H9 (cell line): ENCODE data around the gene ABHD4. TPM values are rescaled to one million over a fixed set of nuclear protein-coding genes. Genes with fewer than 3 reads are reported as not detected.

Source experiments
- DNase-seq: peaks from one replicate; pipeline ENCODE4 v3.0.0-alpha.2; 2017
- H2AFZ ChIP-seq: one replicate; pipeline ENCODE4 v1.6.1; 2013; ENCODE audit warnings: mild to moderate bottlenecking, low read length, control low read depth, moderate library complexity
- H2AK5ac ChIP-seq: 2 replicates; pipeline ENCODE4 v1.6.1; 2013; ENCODE audit warnings: low read length, control low read depth, mixed read lengths; ENCODE audit not compliant: insufficient read length
- H2BK120ac ChIP-seq: one replicate; pipeline ENCODE4 v1.6.1; 2013; ENCODE audit warnings: low read depth, mild to moderate bottlenecking, low read length, control low read depth, inconsistent platforms; ENCODE audit not compliant: poor library complexity, severe bottlenecking
- H2BK12ac ChIP-seq: 2 replicates; pipeline ENCODE4 v1.6.1; 2013; ENCODE audit warnings: low read length, control low read depth, mixed read lengths, low read depth; ENCODE audit not compliant: insufficient read length
- H2BK15ac ChIP-seq: 2 replicates; pipeline ENCODE4 v1.6.1; 2013; ENCODE audit warnings: low read depth, low read length, control low read depth
- H2BK20ac ChIP-seq: one replicate; pipeline ENCODE4 v1.6.1; 2013; ENCODE audit warnings: low read depth, mild to moderate bottlenecking, low read length, control low read depth, inconsistent platforms; ENCODE audit not compliant: poor library complexity, severe bottlenecking
- H2BK5ac ChIP-seq: 2 replicates; pipeline ENCODE4 v1.6.1; 2013; ENCODE audit warnings: low read length, control low read depth, mixed read lengths; ENCODE audit not compliant: insufficient read length
- H3K14ac ChIP-seq: 2 replicates; pipeline ENCODE4 v1.6.1; 2013; ENCODE audit warnings: low read length, control low read depth; ENCODE audit not compliant: insufficient read depth
- H3K18ac ChIP-seq: 2 replicates; pipeline ENCODE4 v1.6.1; 2013; ENCODE audit warnings: low read depth, mild to moderate bottlenecking, mixed read lengths, low read length, control low read depth; ENCODE audit not compliant: insufficient read length
- H3K23ac ChIP-seq: 2 replicates; pipeline ENCODE4 v1.6.1; 2013; ENCODE audit warnings: low read length, control low read depth, mixed read lengths, low read depth; ENCODE audit not compliant: insufficient read length
- H3K23me2 ChIP-seq: 2 replicates; pipeline ENCODE4 v1.6.1; 2013; ENCODE audit warnings: low read depth, mild to moderate bottlenecking, mixed read lengths, low read length, control low read depth; ENCODE audit not compliant: insufficient read length, poor library complexity, severe bottlenecking
- H3K27ac ChIP-seq: 2 replicates; pipeline ENCODE4 v1.5.1; 2013; ENCODE audit warnings: low read length, control low read depth, mixed read lengths, low read depth; ENCODE audit not compliant: insufficient read length
- H3K27me3 ChIP-seq: 2 replicates; pipeline ENCODE4 v1.6.1; 2013; ENCODE audit warnings: low read length, control low read depth, inconsistent platforms; ENCODE audit not compliant: insufficient read depth
- H3K4ac ChIP-seq: 2 replicates; pipeline ENCODE4 v1.6.1; 2013; ENCODE audit warnings: low read depth, mild to moderate bottlenecking, control low read depth, inconsistent platforms, low read length, moderate library complexity
- H3K4me1 ChIP-seq: 2 replicates; pipeline ENCODE4 v1.6.1; 2013; ENCODE audit warnings: low read length, control low read depth, inconsistent platforms; ENCODE audit not compliant: insufficient read depth
- H3K4me2 ChIP-seq: 2 replicates; pipeline ENCODE4 v1.6.1; 2013; ENCODE audit warnings: low read length, control low read depth, mixed read lengths; ENCODE audit not compliant: insufficient read length, insufficient read depth
- H3K56ac ChIP-seq: 2 replicates; pipeline ENCODE4 v1.6.1; 2013; ENCODE audit warnings: low read depth, mild to moderate bottlenecking, mixed read lengths, low read length, control low read depth; ENCODE audit not compliant: insufficient read length
- H3K79me1 ChIP-seq: 2 replicates; pipeline ENCODE4 v1.6.1; 2013; ENCODE audit warnings: low read depth, mild to moderate bottlenecking, moderate library complexity, low read length, control low read depth, inconsistent platforms; ENCODE audit not compliant: insufficient read depth, poor library complexity, severe bottlenecking
- H3K79me2 ChIP-seq: 2 replicates; pipeline ENCODE4 v1.6.1; 2013; ENCODE audit warnings: low read length, control low read depth, inconsistent platforms; ENCODE audit not compliant: insufficient read depth
- H3K9ac ChIP-seq: 2 replicates; pipeline ENCODE4 v1.6.1; 2013; ENCODE audit warnings: low read length, control low read depth, mixed read lengths; ENCODE audit not compliant: insufficient read length; ENCODE audit errors: extremely low read depth
- H3K9me3 ChIP-seq: one replicate; pipeline ENCODE4 v1.6.1; 2013; ENCODE audit warnings: low read depth, low read length, inconsistent platforms; ENCODE audit not compliant: control insufficient read depth
- H3T11ph ChIP-seq: one replicate; pipeline ENCODE4 v1.6.1; 2013; ENCODE audit warnings: mild to moderate bottlenecking, low read length, control low read depth, inconsistent platforms
- H4K20me1 ChIP-seq: one replicate; pipeline ENCODE4 v1.6.1; 2013; ENCODE audit not compliant: control insufficient read depth, insufficient read length, insufficient read depth
- H4K5ac ChIP-seq: 2 replicates; pipeline ENCODE4 v1.6.1; 2013; ENCODE audit warnings: low read depth, mild to moderate bottlenecking, mixed read lengths, low read length, control low read depth; ENCODE audit not compliant: insufficient read length
- H4K8ac ChIP-seq: replicated peaks from 2 replicates; pipeline ENCODE4 v1.6.1; 2013; ENCODE audit warnings: low read length, control low read depth, mixed read lengths, low read depth; ENCODE audit not compliant: insufficient read length
- H4K91ac ChIP-seq: 2 replicates; pipeline ENCODE4 v1.6.1; 2013; ENCODE audit warnings: low read depth, mild to moderate bottlenecking, moderate library complexity, mixed read lengths, low read length, control low read depth; ENCODE audit not compliant: insufficient read length
- H3K27ac Mint-ChIP-seq, 3 experiments: 2 replicates in 2 of 3; 3 replicates in 1 of 3; pipeline ENCODE4 v1.8.0; 2020 to 2021; ENCODE audit warnings: mixed read lengths in 3 of 3, mild to moderate bottlenecking in 1 of 3, moderate library complexity in 1 of 3
- H3K27me3 Mint-ChIP-seq: 2 replicates; pipeline ENCODE4 v1.8.0; 2021; ENCODE audit warnings: low read depth, mild to moderate bottlenecking, moderate library complexity, mixed read lengths
- H3K36me3 Mint-ChIP-seq, 3 experiments: 2 replicates in 2 of 3; 3 replicates in 1 of 3; pipeline ENCODE4 v1.8.0; 2020 to 2021; ENCODE audit warnings: low read depth in 3 of 3, mixed read lengths in 3 of 3; ENCODE audit not compliant: insufficient read depth in 1 of 3
- H3K4me1 Mint-ChIP-seq, 2 experiments: 2 replicates each; pipeline ENCODE4 v1.8.0; 2020; ENCODE audit warnings: mixed read lengths in 2 of 2
- H3K4me3 Mint-ChIP-seq, 2 experiments: 2 replicates in 1 of 2; 3 replicates in 1 of 2; pipeline ENCODE4 v1.8.0; 2020 to 2021; ENCODE audit warnings: mild to moderate bottlenecking in 2 of 2, mixed read lengths in 2 of 2, moderate library complexity in 1 of 2
- H3K9me3 Mint-ChIP-seq, 2 experiments: 2 replicates in 1 of 2; 3 replicates in 1 of 2; pipeline ENCODE4 v1.8.0; 2020; ENCODE audit warnings: mild to moderate bottlenecking in 2 of 2, mixed read lengths in 2 of 2, moderate library complexity in 1 of 2
- CTCF ChIP-seq: fragments of 200-600 bp; sonication (generic); conservative IDR thresholded peaks from 3 replicates; pipeline ENCODE4 v1.8.0; 2021; ENCODE audit warnings: antibody characterized with exemption, mild to moderate bottlenecking
- WGBS: extraction: QIAGEN DNeasy Blood & Tissue Kit; methylation state at CpG from one replicate; pipeline ENCODE4 v1.1.7; 2013; ENCODE audit warnings: missing lambda C conversion rate, low lambda C conversion rate, mixed read lengths; ENCODE audit not compliant: insufficient read length; ENCODE audit errors: extremely low coverage; 5-methylcytosine and 5-hydroxymethylcytosine counted together
- total RNA-seq: library from RNA; stranded (reverse); gene quantifications from 2 replicates; pipeline ENCODE4 v1.2.1, GENCODE V29; 2021

Gene ABHD4
- total RNA-seq, 1 experiment from 2014 or later = 21.8 TPM

- H3K4me1 ChIP-seq = no peaks in the 10 kb centered on the region; the same call in 1 of the 2 replicates
- H3K27ac Mint-ChIP-seq = peak overlapping the region; percentile 3 to 72 (median 10); a peak in 5 of 7 replicates
These were observed 18.9 kb upstream of the ABHD4 start for GRCh38 chr14:22579236-22579635.

More at GRCh38 chr14:22579236-22579635, 18.9 kb upstream of the ABHD4 start:
- no CpG with 5 or more reads among the region's 2 CpGs for WGBS
- Mint-ChIP-seq H3K4me1 (peaks cover 3 to 4% of the 10 kb centered on the region in 2 experiments; a peak in 1 of 4 replicates), H3K4me3 (no peak overlapping the region), H3K9me3 (no peaks in the 10 kb centered on the region), H3K36me3 (peaks cover 8 to 14% (median 9%) of the 10 kb centered on the region in 3 experiments; a peak in 6 of 7 replicates), H3K27me3 (no peaks in the 10 kb centered on the region)
- H3K56ac ChIP-seq = no peak overlapping the region
- H3T11ph ChIP-seq = no peak overlapping the region
- H3K18ac ChIP-seq = no peak overlapping the region
- no peak overlapping the region for H3K4me2 ChIP-seq
- no peaks in the 10 kb centered on the region for H3K27me3 ChIP-seq
- H2BK120ac ChIP-seq = no peak overlapping the region
- peaks cover 11% of the 10 kb centered on the region for H3K79me1 ChIP-seq
- no peak overlapping the region for H3K14ac ChIP-seq
- H2BK12ac ChIP-seq = no peak overlapping the region
- no peak overlapping the region for H3K23ac ChIP-seq
- H3K27ac ChIP-seq = no peak overlapping the region
- no peaks in the 10 kb centered on the region for H3K23me2 ChIP-seq
- no peak overlapping the region for H3K9ac ChIP-seq
- no peak overlapping the region for H2AFZ ChIP-seq
- H3K79me2 ChIP-seq = peaks cover 7% of the 10 kb centered on the region; the same call in 1 of the 2 replicates
- no peaks in the 10 kb centered on the region for H3K9me3 ChIP-seq
- no peak overlapping the region for H2BK5ac ChIP-seq
- no peak overlapping the region for H2BK15ac ChIP-seq
- no peak overlapping the region for H4K5ac ChIP-seq
- H4K91ac ChIP-seq = no peak overlapping the region
- no peaks in the 10 kb centered on the region for H4K20me1 ChIP-seq
- no peak for TF ChIP-seq CTCF
- H3K4ac ChIP-seq = no peak overlapping the region
- no peak overlapping the region for H4K8ac ChIP-seq
- H2AK5ac ChIP-seq = no peak overlapping the region
- no peak for DNase-seq
- H2BK20ac ChIP-seq = no peak overlapping the region
